PC-3 (cell line): ENCODE results near the gene ADIPOR1.

Experiments
- EZH2 ChIP-seq: fragments of 300-600 bp; sonication (generic); IDR thresholded peaks from one replicate; pipeline ENCODE4 v1.6.1; 2017; ENCODE audit warnings: antibody characterized with exemption, mild to moderate bottlenecking, low read length; ENCODE audit not compliant: unreplicated experiment
- EZH2phosphoT487 ChIP-seq: fragments of 300-600 bp; sonication (generic); IDR thresholded peaks from 2 replicates; pipeline ENCODE4 v1.6.1; 2018; ENCODE audit warnings: mild to moderate bottlenecking, antibody characterized with exemption, low read length, borderline replicate concordance
- TF ChIP-seq, protein P1 (sequence below): fragments of 300-600 bp; sonication (generic); conservative IDR thresholded peaks from 2 replicates; pipeline ENCODE4 v1.5.1; 2017; ENCODE audit warnings: antibody characterized with exemption, low read depth, mild to moderate bottlenecking, low read length

DNA sequence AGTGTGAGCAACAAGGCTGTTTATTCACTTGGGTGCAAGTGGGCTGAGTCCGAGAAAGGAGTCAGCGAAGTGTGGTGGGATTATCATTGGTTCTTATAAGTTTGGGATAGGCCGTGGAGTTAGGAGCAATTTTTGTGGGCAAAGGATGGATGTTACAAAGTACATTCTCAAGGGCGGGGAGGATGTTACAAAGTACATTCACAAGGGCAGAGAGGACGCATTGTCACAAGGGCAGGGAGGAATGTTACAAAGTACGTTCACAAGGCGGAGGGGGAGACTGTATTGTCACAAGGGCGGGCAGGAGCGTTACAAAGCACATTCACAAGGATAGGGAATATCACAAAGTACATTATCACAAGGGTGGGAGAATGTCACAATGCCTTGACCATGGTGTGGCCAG, 43.9 kb upstream of the ADIPOR1 start:
- TF ChIP-seq, protein P1, sequence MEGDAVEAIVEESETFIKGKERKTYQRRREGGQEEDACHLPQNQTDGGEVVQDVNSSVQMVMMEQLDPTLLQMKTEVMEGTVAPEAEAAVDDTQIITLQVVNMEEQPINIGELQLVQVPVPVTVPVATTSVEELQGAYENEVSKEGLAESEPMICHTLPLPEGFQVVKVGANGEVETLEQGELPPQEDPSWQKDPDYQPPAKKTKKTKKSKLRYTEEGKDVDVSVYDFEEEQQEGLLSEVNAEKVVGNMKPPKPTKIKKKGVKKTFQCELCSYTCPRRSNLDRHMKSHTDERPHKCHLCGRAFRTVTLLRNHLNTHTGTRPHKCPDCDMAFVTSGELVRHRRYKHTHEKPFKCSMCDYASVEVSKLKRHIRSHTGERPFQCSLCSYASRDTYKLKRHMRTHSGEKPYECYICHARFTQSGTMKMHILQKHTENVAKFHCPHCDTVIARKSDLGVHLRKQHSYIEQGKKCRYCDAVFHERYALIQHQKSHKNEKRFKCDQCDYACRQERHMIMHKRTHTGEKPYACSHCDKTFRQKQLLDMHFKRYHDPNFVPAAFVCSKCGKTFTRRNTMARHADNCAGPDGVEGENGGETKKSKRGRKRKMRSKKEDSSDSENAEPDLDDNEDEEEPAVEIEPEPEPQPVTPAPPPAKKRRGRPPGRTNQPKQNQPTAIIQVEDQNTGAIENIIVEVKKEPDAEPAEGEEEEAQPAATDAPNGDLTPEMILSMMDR: no peak
- TF ChIP-seq EZH2phosphoT487 (no peak), EZH2 (no peak)
